HepG2 (cell line): ENCODE data around the gene OFD1. TPM values are rescaled to one million over a fixed set of nuclear protein-coding genes. Genes with fewer than 3 reads are reported as not detected.

Source experiments
- CC2D1A ChIP-seq: sonication (generic); formaldehyde crosslinking; IDR thresholded peaks from 2 replicates; pipeline ENCODE4 v1.8.1; 2023; ENCODE audit warnings: mild to moderate bottlenecking, missing genetic modification reagents
- GFI1 ChIP-seq: sonication (generic); formaldehyde crosslinking; IDR thresholded peaks from 2 replicates; pipeline ENCODE4 v1.5.0; 2020; ENCODE audit warnings: missing genetic modification reagents, mild to moderate bottlenecking, borderline replicate concordance
- PITX1 ChIP-seq: sonication (generic); formaldehyde crosslinking; IDR thresholded peaks from 2 replicates; pipeline ENCODE4 v1.5.1; 2020; ENCODE audit warnings: mild to moderate bottlenecking, missing genetic modification reagents
- REPIN1 ChIP-seq: sonication (generic); formaldehyde crosslinking; IDR thresholded peaks from 2 replicates; pipeline ENCODE4 v1.8.0; 2022; ENCODE audit warnings: missing genetic modification reagents, low read depth, mild to moderate bottlenecking, borderline replicate concordance
- SATB2 ChIP-seq: sonication (generic); formaldehyde crosslinking; IDR thresholded peaks from 2 replicates; pipeline ENCODE4 v1.5.0; 2020; ENCODE audit warnings: missing genetic modification reagents
- SSRP1 ChIP-seq: IDR thresholded peaks from 2 replicates; pipeline ENCODE4 v1.6.1; 2016; ENCODE audit warnings: control low read depth
- THAP11 ChIP-seq: IDR thresholded peaks from 2 replicates; pipeline ENCODE4 v1.6.1; 2016; ENCODE audit warnings: missing biosample characterization, missing genetic modification reagents
- TOE1 ChIP-seq: sonication (generic); formaldehyde crosslinking; IDR thresholded peaks from 2 replicates; pipeline ENCODE4 v1.4.0; 2020; ENCODE audit warnings: mild to moderate bottlenecking, missing genetic modification reagents
- ZNF431 ChIP-seq: sonication (generic); formaldehyde crosslinking; IDR thresholded peaks from 2 replicates; pipeline ENCODE4 v1.9.0; 2022; ENCODE audit warnings: missing genetic modification reagents, low read depth, mild to moderate bottlenecking, borderline replicate concordance
- ZNF468 ChIP-seq: sonication (generic); formaldehyde crosslinking; IDR thresholded peaks from 2 replicates; pipeline ENCODE4 v1.8.0; 2022; ENCODE audit warnings: mild to moderate bottlenecking, moderate library complexity, missing genetic modification reagents
- ZNF496 ChIP-seq: sonication (generic); formaldehyde crosslinking; IDR thresholded peaks from 2 replicates; pipeline ENCODE4 v1.8.1; 2023; ENCODE audit warnings: mild to moderate bottlenecking, moderate library complexity, missing genetic modification reagents; ENCODE audit not compliant: insufficient replicate concordance
- ZNF619 ChIP-seq: sonication (generic); formaldehyde crosslinking; IDR thresholded peaks from 2 replicates; pipeline ENCODE4 v1.4.0; 2020; ENCODE audit warnings: mild to moderate bottlenecking, missing genetic modification reagents
- ZNF768 ChIP-seq: sonication (generic); formaldehyde crosslinking; IDR thresholded peaks from 2 replicates; pipeline ENCODE4 v1.4.0; 2020; ENCODE audit warnings: missing genetic modification reagents
- ZNF790 ChIP-seq: sonication (generic); formaldehyde crosslinking; IDR thresholded peaks from 2 replicates; pipeline ENCODE4 v1.8.0; 2022; ENCODE audit warnings: missing genetic modification reagents, mild to moderate bottlenecking, borderline replicate concordance
- ZNF792 ChIP-seq: IDR thresholded peaks from 2 replicates; pipeline ENCODE4 v1.6.1; 2016
- polyA plus RNA-seq, 8 experiments: library from polyadenylated mRNA; depleted of rRNA in 3 of 8; stranded (reverse) in 7 of 8; unstranded in 1 of 8; fragments of >200 nt; fragmentation: Illumina TruSeq in 4 of 8; extraction: Trizol in 4 of 8; gene quantifications; 2 replicates each; pipeline versions ENCODE4 v1.2.1 to v1.2.3, GENCODE V29; 2011 to 2016; ENCODE audit warnings: low read depth in 4 of 8, missing spikeins in 1 of 8, mixed read lengths in 1 of 8; ENCODE audit not compliant: insufficient read depth in 1 of 8
- total RNA-seq, 5 experiments: library from RNA; depleted of rRNA; stranded (reverse); fragments of >200 nt; fragmentation: Illumina TruSeq; extraction: Trizol; gene quantifications; 2 replicates each; pipeline ENCODE4 v1.2.3, GENCODE V29; 2016; ENCODE audit warnings: low read depth in 1 of 5
- TF ChIP-seq, protein P1 (sequence below): sonication (generic); formaldehyde crosslinking; IDR thresholded peaks from 2 replicates; pipeline ENCODE4 v1.9.0; 2021; ENCODE audit warnings: mild to moderate bottlenecking, missing genetic modification reagents
- TF ChIP-seq, protein P2 (sequence below): sonication (generic); formaldehyde crosslinking; IDR thresholded peaks from 2 replicates; pipeline ENCODE4 v1.8.1; 2023; ENCODE audit warnings: mild to moderate bottlenecking, missing genetic modification reagents, borderline replicate concordance
- TF ChIP-seq, protein P3 (sequence below): sonication (generic); formaldehyde crosslinking; conservative IDR thresholded peaks from 2 replicates; pipeline ENCODE4 v1.8.0; 2022; ENCODE audit warnings: mild to moderate bottlenecking, moderate library complexity, missing genetic modification reagents
- TF ChIP-seq, protein P4 (sequence below), 2 experiments: sonication (generic) in 1 of 2; formaldehyde crosslinking in 1 of 2; IDR thresholded peaks; 2 replicates each; pipeline versions ENCODE4 v1.4.0 to v1.6.1; 2018 to 2020; ENCODE audit warnings: missing genetic modification reagents in 2 of 2, borderline replicate concordance in 1 of 2, low read depth in 1 of 2, mild to moderate bottlenecking in 1 of 2, missing biosample characterization in 1 of 2

Gene OFD1
- total and polyA plus RNA-seq, 2 of the 13 experiments (the other 11 are each of a cell fraction or from before 2014, with no cell fraction given) = 14.9 to 16.4 TPM

DNA sequence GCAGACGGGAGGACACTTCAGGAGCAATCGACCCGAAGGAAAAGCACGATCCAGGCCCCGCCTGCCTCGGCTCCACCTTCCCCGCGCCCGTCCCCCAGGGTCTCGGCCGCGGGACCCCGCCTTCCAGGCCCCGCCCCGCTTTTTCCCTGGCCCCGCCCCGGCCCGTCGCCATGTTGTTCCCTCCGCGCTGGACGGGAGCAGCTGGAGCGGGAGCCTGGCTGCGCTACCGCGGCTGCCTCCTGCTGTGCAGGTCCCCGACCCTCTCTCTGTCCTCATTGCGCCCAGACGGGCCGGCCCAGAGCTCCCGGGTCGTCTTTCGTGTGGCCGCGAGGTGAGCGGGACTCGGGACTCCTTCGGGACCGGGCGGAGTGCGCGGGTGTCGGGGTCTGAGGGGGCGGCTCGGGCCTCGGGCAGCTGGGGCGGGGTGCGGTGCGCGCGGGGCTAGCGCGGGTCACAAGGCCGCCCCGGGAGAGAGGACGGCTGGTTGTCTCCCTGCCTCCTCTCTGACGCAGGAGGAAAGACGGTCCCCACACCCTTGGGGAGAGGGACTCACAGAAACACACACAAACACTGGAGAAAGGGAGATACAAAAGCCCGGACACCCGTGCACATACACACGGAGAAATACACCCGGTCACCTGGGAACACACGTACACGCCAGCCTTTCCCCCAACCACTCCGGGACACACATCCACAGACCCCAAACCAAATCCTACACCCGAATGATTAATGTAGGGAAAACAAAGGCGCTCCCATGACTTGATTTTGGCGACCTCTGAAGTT, 45.4 kb upstream of the OFD1 start, which contains the start of gene RAB9A (continued):
- TF ChIP-seq, protein P1, sequence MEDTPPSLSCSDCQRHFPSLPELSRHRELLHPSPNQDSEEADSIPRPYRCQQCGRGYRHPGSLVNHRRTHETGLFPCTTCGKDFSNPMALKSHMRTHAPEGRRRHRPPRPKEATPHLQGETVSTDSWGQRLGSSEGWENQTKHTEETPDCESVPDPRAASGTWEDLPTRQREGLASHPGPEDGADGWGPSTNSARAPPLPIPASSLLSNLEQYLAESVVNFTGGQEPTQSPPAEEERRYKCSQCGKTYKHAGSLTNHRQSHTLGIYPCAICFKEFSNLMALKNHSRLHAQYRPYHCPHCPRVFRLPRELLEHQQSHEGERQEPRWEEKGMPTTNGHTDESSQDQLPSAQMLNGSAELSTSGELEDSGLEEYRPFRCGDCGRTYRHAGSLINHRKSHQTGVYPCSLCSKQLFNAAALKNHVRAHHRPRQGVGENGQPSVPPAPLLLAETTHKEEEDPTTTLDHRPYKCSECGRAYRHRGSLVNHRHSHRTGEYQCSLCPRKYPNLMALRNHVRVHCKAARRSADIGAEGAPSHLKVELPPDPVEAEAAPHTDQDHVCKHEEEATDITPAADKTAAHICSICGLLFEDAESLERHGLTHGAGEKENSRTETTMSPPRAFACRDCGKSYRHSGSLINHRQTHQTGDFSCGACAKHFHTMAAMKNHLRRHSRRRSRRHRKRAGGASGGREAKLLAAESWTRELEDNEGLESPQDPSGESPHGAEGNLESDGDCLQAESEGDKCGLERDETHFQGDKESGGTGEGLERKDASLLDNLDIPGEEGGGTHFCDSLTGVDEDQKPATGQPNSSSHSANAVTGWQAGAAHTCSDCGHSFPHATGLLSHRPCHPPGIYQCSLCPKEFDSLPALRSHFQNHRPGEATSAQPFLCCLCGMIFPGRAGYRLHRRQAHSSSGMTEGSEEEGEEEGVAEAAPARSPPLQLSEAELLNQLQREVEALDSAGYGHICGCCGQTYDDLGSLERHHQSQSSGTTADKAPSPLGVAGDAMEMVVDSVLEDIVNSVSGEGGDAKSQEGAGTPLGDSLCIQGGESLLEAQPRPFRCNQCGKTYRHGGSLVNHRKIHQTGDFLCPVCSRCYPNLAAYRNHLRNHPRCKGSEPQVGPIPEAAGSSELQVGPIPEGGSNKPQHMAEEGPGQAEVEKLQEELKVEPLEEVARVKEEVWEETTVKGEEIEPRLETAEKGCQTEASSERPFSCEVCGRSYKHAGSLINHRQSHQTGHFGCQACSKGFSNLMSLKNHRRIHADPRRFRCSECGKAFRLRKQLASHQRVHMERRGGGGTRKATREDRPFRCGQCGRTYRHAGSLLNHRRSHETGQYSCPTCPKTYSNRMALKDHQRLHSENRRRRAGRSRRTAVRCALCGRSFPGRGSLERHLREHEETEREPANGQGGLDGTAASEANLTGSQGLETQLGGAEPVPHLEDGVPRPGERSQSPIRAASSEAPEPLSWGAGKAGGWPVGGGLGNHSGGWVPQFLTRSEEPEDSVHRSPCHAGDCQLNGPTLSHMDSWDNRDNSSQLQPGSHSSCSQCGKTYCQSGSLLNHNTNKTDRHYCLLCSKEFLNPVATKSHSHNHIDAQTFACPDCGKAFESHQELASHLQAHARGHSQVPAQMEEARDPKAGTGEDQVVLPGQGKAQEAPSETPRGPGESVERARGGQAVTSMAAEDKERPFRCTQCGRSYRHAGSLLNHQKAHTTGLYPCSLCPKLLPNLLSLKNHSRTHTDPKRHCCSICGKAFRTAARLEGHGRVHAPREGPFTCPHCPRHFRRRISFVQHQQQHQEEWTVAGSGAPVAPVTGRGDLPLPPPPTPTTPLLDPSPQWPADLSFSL (CRISPR knock-in tag) = no peak
- TF ChIP-seq ZNF619 (CRISPR knock-in tag) (peak; percentile 67; the same call in 1 of the 2 replicates), SSRP1 (CRISPR knock-in tag) (no peak), ZNF431 (CRISPR knock-in tag) (no peak), SATB2 (CRISPR knock-in tag) (no peak), ZNF468 (no peak), PITX1 (no peak), THAP11 (CRISPR knock-in tag) (0 out of 2 replicates have a peak, but pooled peaks have one; percentile 25), REPIN1 (CRISPR knock-in tag) (no peak), GFI1 (no peak), ZNF792 (no peak), ZNF790 (no peak), TOE1 (CRISPR knock-in tag) (no peak), ZNF496 (CRISPR knock-in tag) (no peak), ZNF768 (CRISPR knock-in tag) (peak; percentile 83; the same call in 1 of the 2 replicates), CC2D1A (no peak)
- TF ChIP-seq, protein P2, sequence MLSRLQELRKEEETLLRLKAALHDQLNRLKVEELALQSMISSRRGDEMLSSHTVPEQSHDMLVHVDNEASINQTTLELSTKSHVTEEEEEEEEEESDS = no peak
- TF ChIP-seq, protein P3, sequence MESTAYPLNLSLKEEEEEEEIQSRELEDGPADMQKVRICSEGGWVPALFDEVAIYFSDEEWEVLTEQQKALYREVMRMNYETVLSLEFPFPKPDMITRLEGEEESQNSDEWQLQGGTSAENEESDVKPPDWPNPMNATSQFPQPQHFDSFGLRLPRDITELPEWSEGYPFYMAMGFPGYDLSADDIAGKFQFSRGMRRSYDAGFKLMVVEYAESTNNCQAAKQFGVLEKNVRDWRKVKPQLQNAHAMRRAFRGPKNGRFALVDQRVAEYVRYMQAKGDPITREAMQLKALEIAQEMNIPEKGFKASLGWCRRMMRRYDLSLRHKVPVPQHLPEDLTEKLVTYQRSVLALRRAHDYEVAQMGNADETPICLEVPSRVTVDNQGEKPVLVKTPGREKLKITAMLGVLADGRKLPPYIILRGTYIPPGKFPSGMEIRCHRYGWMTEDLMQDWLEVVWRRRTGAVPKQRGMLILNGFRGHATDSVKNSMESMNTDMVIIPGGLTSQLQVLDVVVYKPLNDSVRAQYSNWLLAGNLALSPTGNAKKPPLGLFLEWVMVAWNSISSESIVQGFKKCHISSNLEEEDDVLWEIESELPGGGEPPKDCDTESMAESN = 0 out of 2 replicates have a peak, but pooled peaks have one; percentile 39
- TF ChIP-seq, protein P4, sequence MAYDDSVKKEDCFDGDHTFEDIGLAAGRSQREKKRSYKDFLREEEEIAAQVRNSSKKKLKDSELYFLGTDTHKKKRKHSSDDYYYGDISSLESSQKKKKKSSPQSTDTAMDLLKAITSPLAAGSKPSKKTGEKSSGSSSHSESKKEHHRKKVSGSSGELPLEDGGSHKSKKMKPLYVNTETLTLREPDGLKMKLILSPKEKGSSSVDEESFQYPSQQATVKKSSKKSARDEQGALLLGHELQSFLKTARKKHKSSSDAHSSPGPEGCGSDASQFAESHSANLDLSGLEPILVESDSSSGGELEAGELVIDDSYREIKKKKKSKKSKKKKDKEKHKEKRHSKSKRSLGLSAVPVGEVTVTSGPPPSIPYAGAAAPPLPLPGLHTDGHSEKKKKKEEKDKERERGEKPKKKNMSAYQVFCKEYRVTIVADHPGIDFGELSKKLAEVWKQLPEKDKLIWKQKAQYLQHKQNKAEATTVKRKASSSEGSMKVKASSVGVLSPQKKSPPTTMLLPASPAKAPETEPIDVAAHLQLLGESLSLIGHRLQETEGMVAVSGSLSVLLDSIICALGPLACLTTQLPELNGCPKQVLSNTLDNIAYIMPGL (CRISPR knock-in tag; IDR thresholded peaks at IDR 0.05; ENCODE audit: borderline replicate concordance in 1 of 2, low read depth in 1 of 2) = peak in 1 of 2 experiments; percentile 71; a peak in 2 of 4 replicates
